GM23338 (cell line): ENCODE measurements around the gene WFDC9. TPM values are rescaled to one million over a fixed set of nuclear protein-coding genes. Genes with fewer than 3 reads are reported as not detected.

ENCODE experiments used
- ATAC-seq: fragments of 200-7000 bp; cut with Tn5 transposase; 3 replicates; pipeline ENCODE4 v1.9.1; 2020
- DNase-seq: peaks from one replicate; pipeline ENCODE4 v3.0.0-alpha.2; 2015; ENCODE audit warnings: low spot score
- H2AFZ ChIP-seq: fragments of 200-600 bp; sonication (generic); 2 replicates; pipeline ENCODE4 v1.8.0; 2016; ENCODE audit warnings: antibody characterized with exemption, mild to moderate bottlenecking, moderate library complexity
- H3F3A ChIP-seq: fragments of 200-600 bp; sonication (generic); replicated peaks from 2 replicates; pipeline ENCODE4 v1.8.0; 2017; ENCODE audit warnings: antibody characterized with exemption, mixed run types, low read depth
- H3K27ac ChIP-seq: fragments of 200-600 bp; sonication (generic); 2 replicates; pipeline ENCODE4 v1.6.1; 2016; ENCODE audit warnings: low read depth
- H3K27me3 ChIP-seq: fragments of 200-600 bp; sonication (generic); 2 replicates; pipeline ENCODE4 v1.8.0; 2016; ENCODE audit warnings: mild to moderate bottlenecking, mixed run types, moderate library complexity; ENCODE audit not compliant: insufficient read depth
- H3K36me3 ChIP-seq: fragments of 200-600 bp; sonication (generic); 2 replicates; pipeline ENCODE4 v1.8.0; 2016; ENCODE audit warnings: mild to moderate bottlenecking; ENCODE audit not compliant: insufficient read depth
- H3K4me1 ChIP-seq: fragments of 200-600 bp; sonication (generic); 2 replicates; pipeline ENCODE4 v1.8.0; 2016; ENCODE audit warnings: mild to moderate bottlenecking, moderate library complexity; ENCODE audit not compliant: insufficient read depth
- H3K4me2 ChIP-seq: fragments of 200-600 bp; sonication (generic); 2 replicates; pipeline ENCODE4 v1.7.1; 2017; ENCODE audit warnings: mixed run types
- H3K4me3 ChIP-seq: fragments of 200-600 bp; sonication (generic); 2 replicates; pipeline ENCODE4 v1.6.1; 2016; ENCODE audit warnings: mixed run types
- H3K79me2 ChIP-seq: fragments of 200-600 bp; sonication (generic); replicated peaks from 2 replicates; pipeline ENCODE4 v1.8.0; 2017; ENCODE audit warnings: mild to moderate bottlenecking; ENCODE audit not compliant: insufficient read depth
- H3K9me2 ChIP-seq: fragments of 200-600 bp; sonication (generic); 2 replicates; pipeline ENCODE4 v1.8.0; 2017; ENCODE audit not compliant: insufficient read depth
- H4K20me1 ChIP-seq: fragments of 200-600 bp; sonication (generic); replicated peaks from 2 replicates; pipeline ENCODE4 v1.8.0; 2017; ENCODE audit warnings: mild to moderate bottlenecking; ENCODE audit not compliant: insufficient read depth
- H3K27ac Mint-ChIP-seq: 2 replicates; pipeline ENCODE4 v1.8.0; 2020; ENCODE audit warnings: inconsistent platforms, mild to moderate bottlenecking, moderate library complexity, mixed read lengths
- H3K27me3 Mint-ChIP-seq: 3 replicates; pipeline ENCODE4 v1.8.0; 2022; ENCODE audit warnings: low read depth, mild to moderate bottlenecking, moderate library complexity, mixed read lengths, inconsistent platforms; ENCODE audit not compliant: insufficient read depth, poor library complexity
- H3K36me3 Mint-ChIP-seq: 3 replicates; pipeline ENCODE4 v1.8.0; 2021; ENCODE audit warnings: low read depth, mild to moderate bottlenecking, inconsistent platforms, moderate library complexity, mixed read lengths
- H3K4me1 Mint-ChIP-seq: 3 replicates; pipeline ENCODE4 v1.8.0; 2020; ENCODE audit warnings: mild to moderate bottlenecking, inconsistent platforms, mixed read lengths
- H3K4me3 Mint-ChIP-seq: 3 replicates; pipeline ENCODE4 v1.8.0; 2021; ENCODE audit warnings: moderate library complexity, mild to moderate bottlenecking, inconsistent platforms, mixed read lengths
- H3K9me3 Mint-ChIP-seq: 3 replicates; pipeline ENCODE4 v1.8.0; 2020; ENCODE audit warnings: moderate library complexity, mild to moderate bottlenecking, inconsistent platforms, mixed read lengths
- CREB1 ChIP-seq: fragments of 250-450 bp; sonication (Bioruptor Pico); IDR thresholded peaks from 2 replicates; pipeline ENCODE4 v1.5.0; 2020; ENCODE audit warnings: low read depth, mild to moderate bottlenecking, moderate library complexity
- CTCF ChIP-seq, 2 experiments: fragments of 200-600 bp in 1 of 2; sonication (generic) in 1 of 2; conservative IDR thresholded peaks; 2 replicates each; pipeline versions ENCODE4 v1.5.1 to v1.6.1; 2016 to 2017; ENCODE audit warnings: antibody characterized with exemption in 2 of 2, low read depth in 2 of 2, mild to moderate bottlenecking in 2 of 2, moderate library complexity in 1 of 2
- EZH2phosphoT487 ChIP-seq: fragments of 200-600 bp; sonication (generic); IDR thresholded peaks from one replicate; pipeline ENCODE4 v1.8.1; 2018; ENCODE audit warnings: antibody characterized with exemption; ENCODE audit not compliant: unreplicated experiment
- JUNB ChIP-seq: IDR thresholded peaks from one replicate; pipeline ENCODE4 v1.6.1; 2016; ENCODE audit warnings: antibody characterized with exemption; ENCODE audit not compliant: unreplicated experiment
- NANOG ChIP-seq: IDR thresholded peaks from 2 replicates; pipeline ENCODE4 v1.6.1; 2016; ENCODE audit warnings: antibody characterized with exemption, borderline replicate concordance
- STAT1 ChIP-seq: IDR thresholded peaks from one replicate; pipeline ENCODE4 v1.6.1; 2016; ENCODE audit warnings: antibody characterized with exemption; ENCODE audit not compliant: unreplicated experiment
- ZNF331 ChIP-seq: fragments of 250-450 bp; sonication (Bioruptor Pico); IDR thresholded peaks from 2 replicates; pipeline ENCODE4 v1.5.0; 2020; ENCODE audit warnings: low read depth, mild to moderate bottlenecking, moderate library complexity
- polyA plus RNA-seq: library from polyadenylated mRNA; unstranded; fragments of >200 nt; fragmentation: Nextera tagmentation; extraction: Ambion mirVana; gene quantifications from 2 replicates; pipeline ENCODE4 v1.2.1, GENCODE V29; 2016
- total RNA-seq: library from RNA; depleted of rRNA; stranded (reverse); fragments of >200 nt; shearing (Covaris generic); gene quantifications from 2 replicates; pipeline ENCODE4 v1.2.3, GENCODE V29; 2014
- TF ChIP-seq, protein P1 (sequence below): IDR thresholded peaks from one replicate; pipeline ENCODE4 v1.6.1; 2018; ENCODE audit warnings: antibody characterized with exemption; ENCODE audit not compliant: unreplicated experiment
- TF ChIP-seq, protein P2 (sequence below): fragments of 250-450 bp; sonication (Bioruptor Pico); IDR thresholded peaks from 2 replicates; pipeline ENCODE4 v1.5.0; 2020; ENCODE audit warnings: mild to moderate bottlenecking, moderate library complexity

The WFDC9 gene
- total and polyA plus RNA-seq, 2 experiments from 2014 or later, result not detected

DNA sequence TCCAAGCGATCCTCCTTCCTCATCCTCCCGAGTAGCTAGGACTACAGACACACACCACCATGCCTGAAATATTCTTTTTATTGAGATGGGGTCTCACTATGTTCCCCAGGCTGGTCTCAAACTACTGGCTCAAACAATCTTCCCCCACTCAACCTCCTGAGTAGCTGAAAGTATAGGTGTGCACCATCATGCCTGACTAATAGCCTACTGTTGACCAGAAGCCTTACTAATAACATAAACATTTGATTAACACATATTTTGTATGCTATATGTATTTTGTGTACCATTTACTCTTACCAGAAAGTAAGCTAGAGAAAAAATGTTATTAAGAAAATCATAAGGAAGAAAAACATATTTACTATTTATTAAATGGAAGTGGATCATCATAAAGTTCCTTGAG, 13.5 kb downstream of the WFDC9 start (continued):
- TF ChIP-seq, protein P1, sequence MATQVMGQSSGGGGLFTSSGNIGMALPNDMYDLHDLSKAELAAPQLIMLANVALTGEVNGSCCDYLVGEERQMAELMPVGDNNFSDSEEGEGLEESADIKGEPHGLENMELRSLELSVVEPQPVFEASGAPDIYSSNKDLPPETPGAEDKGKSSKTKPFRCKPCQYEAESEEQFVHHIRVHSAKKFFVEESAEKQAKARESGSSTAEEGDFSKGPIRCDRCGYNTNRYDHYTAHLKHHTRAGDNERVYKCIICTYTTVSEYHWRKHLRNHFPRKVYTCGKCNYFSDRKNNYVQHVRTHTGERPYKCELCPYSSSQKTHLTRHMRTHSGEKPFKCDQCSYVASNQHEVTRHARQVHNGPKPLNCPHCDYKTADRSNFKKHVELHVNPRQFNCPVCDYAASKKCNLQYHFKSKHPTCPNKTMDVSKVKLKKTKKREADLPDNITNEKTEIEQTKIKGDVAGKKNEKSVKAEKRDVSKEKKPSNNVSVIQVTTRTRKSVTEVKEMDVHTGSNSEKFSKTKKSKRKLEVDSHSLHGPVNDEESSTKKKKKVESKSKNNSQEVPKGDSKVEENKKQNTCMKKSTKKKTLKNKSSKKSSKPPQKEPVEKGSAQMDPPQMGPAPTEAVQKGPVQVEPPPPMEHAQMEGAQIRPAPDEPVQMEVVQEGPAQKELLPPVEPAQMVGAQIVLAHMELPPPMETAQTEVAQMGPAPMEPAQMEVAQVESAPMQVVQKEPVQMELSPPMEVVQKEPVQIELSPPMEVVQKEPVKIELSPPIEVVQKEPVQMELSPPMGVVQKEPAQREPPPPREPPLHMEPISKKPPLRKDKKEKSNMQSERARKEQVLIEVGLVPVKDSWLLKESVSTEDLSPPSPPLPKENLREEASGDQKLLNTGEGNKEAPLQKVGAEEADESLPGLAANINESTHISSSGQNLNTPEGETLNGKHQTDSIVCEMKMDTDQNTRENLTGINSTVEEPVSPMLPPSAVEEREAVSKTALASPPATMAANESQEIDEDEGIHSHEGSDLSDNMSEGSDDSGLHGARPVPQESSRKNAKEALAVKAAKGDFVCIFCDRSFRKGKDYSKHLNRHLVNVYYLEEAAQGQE, result no peak

- Mint-ChIP-seq H3K36me3 (peaks cover 5% of the 10 kb centered on the region), H3K4me1 (peaks cover 10% of the 10 kb centered on the region; the same call in 2 of the 3 replicates), H3K27ac (no peak overlapping the region), H3K4me3 (no peak overlapping the region), H3K9me3 (peaks cover 11% of the 10 kb centered on the region), H3K27me3 (no peaks in the 10 kb centered on the region)
- DNase-seq (no peak), ATAC-seq (no peak)
- H3K4me2 ChIP-seq, result no peak overlapping the region
- H3K27ac ChIP-seq, result no peak overlapping the region
- no peaks in the 10 kb centered on the region for H3K36me3 ChIP-seq
- no peak overlapping the region for H3K4me3 ChIP-seq
- TF ChIP-seq CTCF (conservative IDR thresholded peaks at IDR 0.05; ENCODE audit: low read depth in 2 of 2), result no peak
- TF ChIP-seq STAT1, result no peak
- no peak for TF ChIP-seq JUNB
- TF ChIP-seq NANOG, result no peak
- no peak for TF ChIP-seq EZH2phosphoT487
- no peaks in the 10 kb centered on the region for H3K79me2 ChIP-seq
- H3K9me2 ChIP-seq, result peaks cover 25% of the 10 kb centered on the region
- no peak overlapping the region for H2AFZ ChIP-seq
- no peaks in the 10 kb centered on the region for H3K27me3 ChIP-seq
- no peaks in the 10 kb centered on the region for H4K20me1 ChIP-seq
- peaks cover 11% of the 10 kb centered on the region; the same call in 1 of the 2 replicates for H3K4me1 ChIP-seq
- H3F3A ChIP-seq, result no peaks in the 10 kb centered on the region
These were observed 18.8 kb downstream of the WFDC9 start for GRCh38 chr20:45612314-45612713.

DNA sequence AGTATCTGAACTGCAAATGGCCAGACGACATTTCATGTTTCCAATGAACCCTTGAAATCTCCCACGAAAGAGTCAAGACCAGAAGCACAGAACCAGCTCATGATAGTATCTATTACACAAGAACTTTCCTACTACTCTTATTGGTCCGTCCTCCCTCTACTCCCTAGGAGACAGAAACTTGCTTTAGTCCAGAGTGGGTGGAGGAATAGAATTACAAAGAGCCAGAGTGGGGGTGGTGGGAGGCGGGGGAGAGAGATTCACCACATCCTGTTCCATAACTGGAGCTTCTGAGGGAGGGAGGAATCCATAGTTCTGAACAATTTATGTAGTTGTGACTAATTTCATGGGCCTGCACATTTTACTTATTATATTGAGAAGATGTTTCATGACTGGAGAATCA, 20.0 kb downstream of the WFDC9 start:
- Mint-ChIP-seq H3K4me3 (no peak overlapping the region), H3K27me3 (no peaks in the 10 kb centered on the region), H3K27ac (no peak overlapping the region), H3K9me3 (peaks cover 21% of the 10 kb centered on the region), H3K4me1 (peaks cover 10% of the 10 kb centered on the region; the same call in 2 of the 3 replicates), H3K36me3 (peaks cover 11% of the 10 kb centered on the region)
- no peak overlapping the region for H3K4me2 ChIP-seq
- H3K4me3 ChIP-seq, result no peak overlapping the region
- peaks cover 25% of the 10 kb centered on the region for H3K9me2 ChIP-seq
- no peaks in the 10 kb centered on the region for H3K36me3 ChIP-seq
- no peaks in the 10 kb centered on the region for H3K27me3 ChIP-seq
- DNase-seq (no peak), ATAC-seq (no peak)
- no peaks in the 10 kb centered on the region for H4K20me1 ChIP-seq
- peak overlapping the region; percentile 86 for H2AFZ ChIP-seq
- H3K4me1 ChIP-seq, result peaks cover 11% of the 10 kb centered on the region; the same call in 1 of the 2 replicates
- H3F3A ChIP-seq, result no peaks in the 10 kb centered on the region
- no peaks in the 10 kb centered on the region for H3K79me2 ChIP-seq
- no peak overlapping the region for H3K27ac ChIP-seq
- TF ChIP-seq STAT1 (no peak), CREB1 (no peak), ZNF331 (CRISPR knock-in tag) (no peak)
- TF ChIP-seq, protein P2, sequence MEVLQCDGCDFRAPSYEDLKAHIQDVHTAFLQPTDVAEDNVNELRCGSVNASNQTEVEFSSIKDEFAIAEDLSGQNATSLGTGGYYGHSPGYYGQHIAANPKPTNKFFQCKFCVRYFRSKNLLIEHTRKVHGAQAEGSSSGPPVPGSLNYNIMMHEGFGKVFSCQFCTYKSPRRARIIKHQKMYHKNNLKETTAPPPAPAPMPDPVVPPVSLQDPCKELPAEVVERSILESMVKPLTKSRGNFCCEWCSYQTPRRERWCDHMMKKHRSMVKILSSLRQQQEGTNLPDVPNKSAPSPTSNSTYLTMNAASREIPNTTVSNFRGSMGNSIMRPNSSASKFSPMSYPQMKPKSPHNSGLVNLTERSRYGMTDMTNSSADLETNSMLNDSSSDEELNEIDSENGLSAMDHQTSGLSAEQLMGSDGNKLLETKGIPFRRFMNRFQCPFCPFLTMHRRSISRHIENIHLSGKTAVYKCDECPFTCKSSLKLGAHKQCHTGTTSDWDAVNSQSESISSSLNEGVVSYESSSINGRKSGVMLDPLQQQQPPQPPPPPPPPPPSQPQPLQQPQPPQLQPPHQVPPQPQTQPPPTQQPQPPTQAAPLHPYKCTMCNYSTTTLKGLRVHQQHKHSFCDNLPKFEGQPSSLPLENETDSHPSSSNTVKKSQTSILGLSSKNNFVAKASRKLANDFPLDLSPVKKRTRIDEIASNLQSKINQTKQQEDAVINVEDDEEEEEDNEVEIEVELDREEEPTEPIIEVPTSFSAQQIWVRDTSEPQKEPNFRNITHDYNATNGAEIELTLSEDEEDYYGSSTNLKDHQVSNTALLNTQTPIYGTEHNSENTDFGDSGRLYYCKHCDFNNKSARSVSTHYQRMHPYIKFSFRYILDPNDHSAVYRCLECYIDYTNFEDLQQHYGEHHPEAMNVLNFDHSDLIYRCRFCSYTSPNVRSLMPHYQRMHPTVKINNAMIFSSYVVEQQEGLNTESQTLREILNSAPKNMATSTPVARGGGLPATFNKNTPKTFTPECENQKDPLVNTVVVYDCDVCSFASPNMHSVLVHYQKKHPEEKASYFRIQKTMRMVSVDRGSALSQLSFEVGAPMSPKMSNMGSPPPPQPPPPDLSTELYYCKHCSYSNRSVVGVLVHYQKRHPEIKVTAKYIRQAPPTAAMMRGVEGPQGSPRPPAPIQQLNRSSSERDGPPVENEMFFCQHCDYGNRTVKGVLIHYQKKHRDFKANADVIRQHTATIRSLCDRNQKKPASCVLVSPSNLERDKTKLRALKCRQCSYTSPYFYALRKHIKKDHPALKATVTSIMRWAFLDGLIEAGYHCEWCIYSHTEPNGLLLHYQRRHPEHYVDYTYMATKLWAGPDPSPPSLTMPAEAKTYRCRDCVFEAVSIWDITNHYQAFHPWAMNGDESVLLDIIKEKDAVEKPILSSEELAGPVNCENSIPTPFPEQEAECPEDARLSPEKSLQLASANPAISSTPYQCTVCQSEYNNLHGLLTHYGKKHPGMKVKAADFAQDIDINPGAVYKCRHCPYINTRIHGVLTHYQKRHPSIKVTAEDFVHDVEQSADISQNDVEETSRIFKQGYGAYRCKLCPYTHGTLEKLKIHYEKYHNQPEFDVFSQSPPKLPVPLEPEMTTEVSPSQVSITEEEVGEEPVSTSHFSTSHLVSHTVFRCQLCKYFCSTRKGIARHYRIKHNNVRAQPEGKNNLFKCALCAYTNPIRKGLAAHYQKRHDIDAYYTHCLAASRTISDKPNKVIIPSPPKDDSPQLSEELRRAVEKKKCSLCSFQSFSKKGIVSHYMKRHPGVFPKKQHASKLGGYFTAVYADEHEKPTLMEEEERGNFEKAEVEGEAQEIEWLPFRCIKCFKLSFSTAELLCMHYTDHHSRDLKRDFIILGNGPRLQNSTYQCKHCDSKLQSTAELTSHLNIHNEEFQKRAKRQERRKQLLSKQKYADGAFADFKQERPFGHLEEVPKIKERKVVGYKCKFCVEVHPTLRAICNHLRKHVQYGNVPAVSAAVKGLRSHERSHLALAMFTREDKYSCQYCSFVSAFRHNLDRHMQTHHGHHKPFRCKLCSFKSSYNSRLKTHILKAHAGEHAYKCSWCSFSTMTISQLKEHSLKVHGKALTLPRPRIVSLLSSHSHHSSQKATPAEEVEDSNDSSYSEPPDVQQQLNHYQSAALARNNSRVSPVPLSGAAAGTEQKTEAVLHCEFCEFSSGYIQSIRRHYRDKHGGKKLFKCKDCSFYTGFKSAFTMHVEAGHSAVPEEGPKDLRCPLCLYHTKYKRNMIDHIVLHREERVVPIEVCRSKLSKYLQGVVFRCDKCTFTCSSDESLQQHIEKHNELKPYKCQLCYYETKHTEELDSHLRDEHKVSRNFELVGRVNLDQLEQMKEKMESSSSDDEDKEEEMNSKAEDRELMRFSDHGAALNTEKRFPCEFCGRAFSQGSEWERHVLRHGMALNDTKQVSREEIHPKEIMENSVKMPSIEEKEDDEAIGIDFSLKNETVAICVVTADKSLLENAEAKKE (CRISPR knock-in tag), result no peak
